ENCODE results near the gene EMC8. TPM values are rescaled to one million over a fixed set of nuclear protein-coding genes. Genes with fewer than 3 reads are reported as not detected.

Gene EMC8
- total and polyA plus RNA-seq, 2 donors from 2014 or later: 20.9 to 24.7 TPM

DNA sequence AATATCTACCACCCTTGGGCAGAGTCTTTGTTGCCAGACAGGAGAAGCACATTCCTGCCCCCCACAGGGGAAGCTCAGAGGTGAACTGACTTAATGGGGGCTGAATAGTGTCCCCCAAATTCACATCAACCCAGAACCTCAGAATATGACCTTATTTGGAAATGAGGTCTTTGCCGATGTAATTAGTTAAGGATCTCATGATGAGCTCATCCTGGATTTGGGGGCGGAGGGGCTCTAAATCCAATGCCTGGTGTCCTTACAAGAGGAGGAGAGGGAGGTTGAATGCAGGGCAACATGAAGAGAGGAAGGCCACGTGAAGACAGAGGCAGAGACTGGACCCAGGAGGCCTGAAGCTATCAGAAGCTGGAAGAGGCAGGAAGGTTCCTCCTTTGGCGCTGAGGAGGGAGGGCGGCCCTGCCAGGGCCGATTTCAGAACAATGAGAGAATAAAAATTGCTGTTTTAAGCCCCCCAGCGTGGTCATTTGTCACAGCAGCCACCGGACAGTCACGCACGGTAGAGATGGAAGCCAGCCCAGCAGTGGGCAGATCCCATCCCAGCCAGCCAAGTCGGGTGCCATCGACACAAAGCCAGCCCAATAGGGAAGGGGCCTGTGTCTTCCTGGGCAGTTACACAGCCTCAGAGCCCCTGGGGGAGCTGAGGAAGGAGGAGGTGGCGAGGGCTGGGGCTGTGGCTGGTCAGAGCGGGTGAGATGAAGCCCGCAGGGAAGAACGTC lies 69.7 kb downstream of the EMC8 start:
- no peak overlapping the region for H3K4me3 ChIP-seq (ENCODE audit: low read length in 3 of 3)
- no peaks in the 10 kb centered on the region for H3K4me1 ChIP-seq (ENCODE audit: control insufficient read depth in 2 of 3, insufficient read depth in 2 of 3, low read depth in 1 of 3, low read length in 3 of 3)
- DNase-seq: no peak
- no peaks in the 10 kb centered on the region for H3K36me3 ChIP-seq (ENCODE audit: control insufficient read depth in 2 of 3, insufficient read depth in 3 of 3, low read length in 3 of 3)
- H3K27me3 ChIP-seq (ENCODE audit: control insufficient read depth, insufficient read depth, low read length): no peaks in the 10 kb centered on the region
- TF ChIP-seq, protein P1, sequence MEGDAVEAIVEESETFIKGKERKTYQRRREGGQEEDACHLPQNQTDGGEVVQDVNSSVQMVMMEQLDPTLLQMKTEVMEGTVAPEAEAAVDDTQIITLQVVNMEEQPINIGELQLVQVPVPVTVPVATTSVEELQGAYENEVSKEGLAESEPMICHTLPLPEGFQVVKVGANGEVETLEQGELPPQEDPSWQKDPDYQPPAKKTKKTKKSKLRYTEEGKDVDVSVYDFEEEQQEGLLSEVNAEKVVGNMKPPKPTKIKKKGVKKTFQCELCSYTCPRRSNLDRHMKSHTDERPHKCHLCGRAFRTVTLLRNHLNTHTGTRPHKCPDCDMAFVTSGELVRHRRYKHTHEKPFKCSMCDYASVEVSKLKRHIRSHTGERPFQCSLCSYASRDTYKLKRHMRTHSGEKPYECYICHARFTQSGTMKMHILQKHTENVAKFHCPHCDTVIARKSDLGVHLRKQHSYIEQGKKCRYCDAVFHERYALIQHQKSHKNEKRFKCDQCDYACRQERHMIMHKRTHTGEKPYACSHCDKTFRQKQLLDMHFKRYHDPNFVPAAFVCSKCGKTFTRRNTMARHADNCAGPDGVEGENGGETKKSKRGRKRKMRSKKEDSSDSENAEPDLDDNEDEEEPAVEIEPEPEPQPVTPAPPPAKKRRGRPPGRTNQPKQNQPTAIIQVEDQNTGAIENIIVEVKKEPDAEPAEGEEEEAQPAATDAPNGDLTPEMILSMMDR (IDR thresholded peaks at IDR 0.05; ENCODE audit: borderline replicate concordance, extremely low read depth, insufficient read depth): no peak
- no peaks in the 10 kb centered on the region for H3K9me3 ChIP-seq (ENCODE audit: control insufficient read depth in 2 of 3, insufficient read depth in 1 of 3, low read length in 3 of 3)
- no peak for FAIRE-seq
- intact Hi-C loops (cut with DNase I): no loop called here
- H3K9ac ChIP-seq (ENCODE audit: low read length in 3 of 3): no peak overlapping the region
- no peak overlapping the region for H3K27ac ChIP-seq (ENCODE audit: low read depth in 2 of 2, low read length in 2 of 2)

DNA sequence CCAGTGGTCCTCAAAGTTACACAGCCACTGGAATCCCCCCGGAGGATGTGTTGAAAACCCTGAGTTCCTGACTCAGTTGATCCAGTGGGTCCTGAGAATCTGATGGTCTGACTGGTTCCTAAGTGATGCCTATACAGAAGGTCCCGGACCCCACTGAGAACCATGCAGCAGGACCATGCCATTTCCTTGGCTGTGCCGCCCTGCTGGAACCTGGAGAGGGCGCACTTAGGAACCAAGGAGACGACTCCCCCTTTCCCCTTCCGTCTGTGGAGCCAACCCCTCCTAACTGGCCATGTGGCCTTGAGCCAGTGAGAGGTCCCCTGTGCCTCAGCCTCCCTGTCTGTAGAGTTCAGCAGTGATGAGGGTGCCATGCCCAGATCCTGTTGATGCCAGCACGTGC lies 70.5 kb downstream of the EMC8 start:
- Histone ChIP-seq H3K36me3 (ENCODE audit: control insufficient read depth in 2 of 3, insufficient read depth in 3 of 3, low read length in 3 of 3) (no peaks in the 10 kb centered on the region), H3K27me3 (ENCODE audit: control insufficient read depth, insufficient read depth, low read length) (no peaks in the 10 kb centered on the region), H3K4me3 (ENCODE audit: low read length in 3 of 3) (no peak overlapping the region), H3K9ac (ENCODE audit: low read length in 3 of 3) (no peak overlapping the region), H3K27ac (ENCODE audit: low read depth in 2 of 2, low read length in 2 of 2) (no peak overlapping the region), H3K4me1 (ENCODE audit: control insufficient read depth in 2 of 3, insufficient read depth in 2 of 3, low read depth in 1 of 3, low read length in 3 of 3) (no peaks in the 10 kb centered on the region), H3K9me3 (ENCODE audit: control insufficient read depth in 2 of 3, insufficient read depth in 1 of 3, low read length in 3 of 3) (no peaks in the 10 kb centered on the region)
- DNase-seq (no peak), FAIRE-seq (no peak)
- TF ChIP-seq, protein P1 (IDR thresholded peaks at IDR 0.05; ENCODE audit: borderline replicate concordance, extremely low read depth, insufficient read depth): no peak
- intact Hi-C loops (cut with DNase I): no loop called here

Small RNA genes lying within 50 kb of the gene (microRNA-seq; reads per million reads assigned to microRNA genes)
- gene MIR1910: not detected

Other genes with a start within 250 kb of the EMC8 start
- gene GSE1, start 186.2 kb downstream of the EMC8 start, total RNA-seq: 92.8 TPM
- gene GSE1, start 186.2 kb downstream of the EMC8 start, polyA plus RNA-seq (ENCODE audit: insufficient read depth, low read depth, low replicate concordance): 9.5 TPM
- gene GINS2, start 110.6 kb downstream of the EMC8 start, total RNA-seq: 0.88 TPM
- gene GINS2, start 110.6 kb downstream of the EMC8 start, polyA plus RNA-seq (ENCODE audit: insufficient read depth, low read depth, low replicate concordance): 0.97 TPM
- 3.5 TPM for gene C16orf74, start 48.4 kb downstream of the EMC8 start, total RNA-seq
- gene C16orf74, start 48.4 kb downstream of the EMC8 start, polyA plus RNA-seq (ENCODE audit: insufficient read depth, low read depth, low replicate concordance): 4.6 TPM
- 439 TPM for gene COX4I1, start 151 bp upstream of the EMC8 start, total RNA-seq
- gene COX4I1, start 151 bp upstream of the EMC8 start, polyA plus RNA-seq (ENCODE audit: insufficient read depth, low read depth, low replicate concordance): 1,996 TPM
- gene IRF8, start 99.6 kb upstream of the EMC8 start, total RNA-seq: 33.3 TPM
- 2.9 TPM for gene IRF8, start 99.6 kb upstream of the EMC8 start, polyA plus RNA-seq (ENCODE audit: insufficient read depth, low read depth, low replicate concordance)

Measured in kidney (tissue), 14 donors.